HG03103 (cell line): ENCODE data around the gene ACY1.
"Not testable (repeated sequence)": the region's sequence is repeated elsewhere in the genome, so short reads cannot be mapped to it uniquely, and the experiment has no call there.

ENCODE experiments used
- ATAC-seq: cut with Tn5 transposase; IDR thresholded peaks from one replicate; pipeline ENCODE4 v1.9.1; 2021; ENCODE audit warnings: low read depth; ENCODE audit not compliant: unreplicated experiment

ACY1 gene

DNA sequence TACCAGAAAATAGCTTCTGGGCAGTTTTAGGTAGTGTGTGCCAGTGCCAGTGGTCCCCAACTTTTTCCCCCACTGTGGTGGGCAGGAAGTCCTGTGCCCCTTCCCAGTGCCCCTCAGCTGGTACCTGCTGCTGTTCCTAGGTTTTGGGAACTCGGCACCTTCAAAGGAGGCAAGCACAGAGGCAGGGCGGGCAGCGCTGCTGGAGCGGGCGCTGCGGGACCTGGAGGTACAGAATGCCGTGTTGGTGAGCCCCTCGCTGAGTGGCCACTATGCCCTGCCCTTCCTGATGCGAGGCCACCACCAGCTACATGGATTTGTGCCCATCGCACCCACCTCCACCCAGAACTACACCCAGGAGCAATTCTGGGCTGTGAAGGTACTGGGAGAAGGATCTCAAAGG is 3.1 kb upstream of the ACY1 start:
- ATAC-seq = no peak

DNA sequence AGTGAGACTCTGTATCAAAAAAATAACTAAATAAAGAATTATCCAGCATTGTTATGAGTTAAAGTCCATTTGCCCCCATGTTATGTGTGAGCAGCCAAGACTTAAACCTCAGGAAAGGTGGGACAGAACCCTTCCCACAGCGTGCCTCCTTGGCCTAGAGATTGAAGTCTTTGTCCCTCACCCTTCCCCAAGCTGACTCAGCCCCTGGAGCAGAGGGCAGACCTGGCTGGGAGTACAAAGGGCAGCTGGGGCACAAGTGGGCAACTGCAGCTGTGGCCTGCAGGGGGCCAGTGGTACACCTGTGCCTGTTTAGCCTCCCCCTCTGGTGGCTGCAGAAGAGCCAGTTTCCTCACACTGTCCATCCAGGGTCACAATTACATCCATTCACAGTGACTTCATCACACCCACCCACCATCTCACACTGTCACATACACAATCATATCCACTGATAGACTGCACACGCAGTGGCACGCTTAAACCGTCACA is 940 bp upstream of the ACY1 start:
- ATAC-seq = peak; percentile 34

DNA sequence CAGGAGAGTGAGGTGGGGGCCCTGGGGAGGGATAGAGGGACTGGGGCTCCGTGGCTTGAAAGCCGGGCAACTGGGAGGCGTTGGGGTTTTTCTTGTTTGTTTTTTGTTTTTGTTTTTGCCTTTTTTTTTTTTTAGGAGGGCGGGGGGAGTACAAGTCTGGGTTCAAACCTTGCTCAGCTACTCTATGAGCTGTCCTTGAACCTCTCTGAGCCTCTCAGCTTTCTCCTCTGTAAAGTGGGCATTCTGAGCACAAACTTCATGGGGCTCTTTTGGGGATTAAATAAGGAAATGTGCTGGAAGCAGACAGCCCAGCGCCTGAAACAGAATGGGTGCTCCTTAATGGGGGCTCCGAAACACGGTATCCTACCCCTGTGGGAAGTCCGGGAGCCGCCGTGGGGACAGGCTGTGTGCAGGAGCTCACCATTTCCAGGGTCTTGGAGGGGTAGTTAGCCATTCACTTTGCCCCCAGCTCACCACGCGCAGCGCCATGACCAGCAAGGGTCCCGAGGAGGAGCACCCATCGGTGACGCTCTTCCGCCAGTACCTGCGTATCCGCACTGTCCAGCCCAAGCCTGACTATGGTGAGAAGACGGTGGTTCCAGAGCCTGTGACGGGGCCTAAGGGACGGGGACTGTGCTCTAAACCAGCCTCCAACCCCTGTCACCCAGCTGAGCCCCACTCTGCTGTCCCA is 388 bp downstream of the ACY1 start:
- ATAC-seq = no peak

DNA sequence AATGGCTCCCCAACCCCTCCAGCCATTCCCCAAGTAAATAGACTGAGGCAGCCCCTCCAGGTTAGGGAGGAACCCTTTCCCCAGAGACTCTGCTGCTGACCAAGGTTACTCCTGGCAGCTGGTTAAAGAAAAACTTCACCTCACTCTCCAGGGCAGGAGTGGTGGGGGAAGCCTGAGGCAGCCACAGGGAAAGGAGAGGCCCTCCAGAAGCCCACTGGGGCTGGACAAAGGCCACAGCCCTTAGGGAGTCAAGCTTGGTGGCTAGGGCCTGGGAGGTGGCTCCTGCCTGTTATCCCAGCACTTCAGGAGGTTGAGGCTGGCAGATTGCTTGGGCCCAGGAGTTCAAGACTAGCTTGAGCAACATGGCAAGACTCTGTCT is 923 bp downstream of the ACY1 start:
- no peak for ATAC-seq

DNA sequence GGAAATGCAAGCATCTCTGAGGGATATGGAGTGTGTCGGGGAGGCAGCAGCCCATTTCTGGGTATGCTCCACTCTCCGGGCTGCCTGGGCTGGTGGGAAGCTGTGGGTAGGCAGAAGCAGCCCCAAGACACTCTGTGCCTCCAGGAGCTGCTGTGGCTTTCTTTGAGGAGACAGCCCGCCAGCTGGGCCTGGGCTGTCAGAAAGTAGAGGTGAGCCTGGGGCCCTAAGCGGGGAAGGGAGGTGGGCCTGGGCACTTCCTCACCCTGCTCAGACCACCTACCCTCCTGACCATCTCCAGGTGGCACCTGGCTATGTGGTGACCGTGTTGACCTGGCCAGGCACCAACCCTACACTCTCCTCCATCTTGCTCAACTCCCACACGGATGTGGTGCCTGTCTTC is 1.7 kb downstream of the ACY1 start:
- no peak for ATAC-seq

DNA sequence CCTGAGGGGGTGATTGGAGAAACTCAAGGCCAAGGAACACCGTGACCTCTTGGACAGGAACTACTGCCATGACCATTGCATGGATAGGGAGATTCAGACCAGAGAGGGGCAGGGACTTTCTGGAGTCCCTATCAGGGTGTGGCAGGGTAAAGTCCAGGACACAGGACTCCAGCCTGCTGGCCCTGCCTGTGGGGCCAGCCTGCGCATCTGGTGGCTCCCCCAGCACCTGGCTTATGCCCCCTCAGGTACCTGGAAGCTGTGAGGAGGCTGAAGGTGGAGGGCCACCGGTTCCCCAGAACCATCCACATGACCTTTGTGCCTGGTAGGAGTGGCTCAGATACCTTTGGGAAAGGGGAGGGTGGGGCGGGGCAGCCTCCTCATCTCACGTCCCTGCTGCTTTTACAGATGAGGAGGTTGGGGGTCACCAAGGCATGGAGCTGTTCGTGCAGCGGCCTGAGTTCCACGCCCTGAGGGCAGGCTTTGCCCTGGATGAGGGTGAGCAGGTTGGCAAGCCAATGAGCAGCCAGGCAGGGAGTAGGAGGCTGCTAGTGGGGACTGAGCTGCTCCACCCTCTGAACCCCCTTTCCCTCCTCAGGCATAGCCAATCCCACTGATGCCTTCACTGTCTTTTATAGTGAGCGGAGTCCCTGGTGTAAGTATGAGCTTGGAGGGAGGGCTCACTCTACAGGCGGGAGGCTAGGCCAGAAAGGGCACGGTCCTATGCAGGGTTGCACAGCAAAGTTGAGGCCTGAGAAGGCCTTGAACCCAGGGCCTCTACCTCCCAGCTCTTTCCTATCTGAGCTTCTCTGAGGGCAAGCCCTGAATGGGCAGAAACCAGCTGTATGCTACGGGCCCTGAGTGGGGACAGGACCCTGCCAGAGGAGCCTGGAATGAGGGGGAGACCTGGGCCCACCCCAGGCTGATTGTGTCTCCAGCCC is 2.9 kb downstream of the ACY1 start:
- no peak for ATAC-seq

DNA sequence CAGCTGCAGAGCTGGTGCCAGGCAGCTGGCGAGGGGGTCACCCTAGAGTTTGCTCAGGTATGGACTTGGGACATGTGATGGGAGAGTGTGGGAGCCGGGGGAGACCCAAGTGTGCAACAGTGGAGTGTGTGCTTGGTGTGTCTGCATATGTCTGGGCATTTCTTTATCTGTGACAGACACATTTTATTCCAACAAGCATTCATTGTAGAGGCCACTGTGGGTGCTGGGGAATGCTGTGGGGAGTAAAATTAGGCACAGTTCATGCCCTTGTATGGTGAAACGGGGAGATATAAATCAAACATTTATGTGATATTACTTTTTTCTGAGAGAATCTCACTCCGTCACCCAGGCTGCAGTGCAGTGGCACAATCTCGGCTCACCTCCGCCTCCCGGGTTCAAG is 4.2 kb downstream of the ACY1 start:
- ATAC-seq = no peak

DNA sequence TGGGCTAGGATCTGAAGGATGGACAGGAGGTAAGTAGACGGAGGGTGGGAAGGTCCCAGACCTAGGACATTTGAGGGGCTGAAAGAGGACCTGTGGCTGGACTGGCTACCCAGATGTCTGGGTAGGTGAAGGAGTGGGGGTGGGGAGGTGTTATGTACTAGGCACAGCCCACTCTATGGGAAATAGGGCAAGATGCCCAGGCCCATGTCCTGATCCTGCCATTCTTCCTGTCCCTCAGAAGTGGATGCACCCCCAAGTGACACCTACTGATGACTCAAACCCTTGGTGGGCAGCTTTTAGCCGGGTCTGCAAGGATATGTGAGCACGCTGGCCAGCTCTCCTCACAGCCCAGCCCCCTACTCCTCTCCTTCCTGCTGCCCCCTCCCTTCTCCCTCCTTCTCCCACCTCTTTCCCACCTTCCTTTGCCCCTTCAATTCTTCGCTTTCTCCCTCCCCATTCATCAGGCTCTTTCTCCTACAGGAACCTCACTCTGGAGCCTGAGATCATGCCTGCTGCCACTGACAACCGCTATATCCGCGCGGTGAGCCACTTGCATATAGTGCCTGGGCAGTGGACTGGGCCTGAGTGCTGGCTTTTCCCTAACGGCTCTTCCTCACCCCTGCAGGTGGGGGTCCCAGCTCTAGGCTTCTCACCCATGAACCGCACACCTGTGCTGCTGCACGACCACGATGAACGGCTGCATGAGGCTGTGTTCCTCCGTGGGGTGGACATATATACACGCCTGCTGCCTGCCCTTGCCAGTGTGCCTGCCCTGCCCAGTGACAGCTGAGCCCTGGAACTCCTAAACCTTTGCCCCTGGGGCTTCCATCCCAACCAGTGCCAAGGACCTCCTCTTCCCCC is 5.2 kb downstream of the ACY1 start:
- no peak for ATAC-seq

DNA sequence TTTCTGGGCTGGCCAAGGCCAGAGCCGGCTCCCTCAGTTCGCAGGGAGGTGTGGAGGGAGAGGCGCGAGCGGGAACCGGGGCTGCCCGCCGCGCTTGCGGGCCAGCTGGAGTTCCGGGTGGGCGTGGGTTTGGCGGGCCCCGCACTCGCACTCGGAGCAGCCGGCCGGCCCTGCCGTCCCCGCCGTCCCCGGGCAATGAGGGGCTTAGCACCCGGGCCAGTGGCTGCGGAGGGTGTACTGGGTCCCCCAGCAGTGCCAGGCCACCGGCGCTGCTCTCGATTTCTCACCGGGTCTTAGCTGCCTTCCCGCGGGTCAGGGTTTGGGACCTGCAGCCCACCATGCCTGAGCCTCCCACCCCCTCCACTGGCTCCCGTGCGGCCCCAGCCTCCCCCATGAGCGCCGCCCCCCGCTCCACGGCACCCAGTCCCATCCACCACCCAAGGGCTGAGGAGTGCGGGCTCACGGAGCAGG is 7.2 kb downstream of the ACY1 start:
- not testable (repeated sequence) for ATAC-seq

DNA sequence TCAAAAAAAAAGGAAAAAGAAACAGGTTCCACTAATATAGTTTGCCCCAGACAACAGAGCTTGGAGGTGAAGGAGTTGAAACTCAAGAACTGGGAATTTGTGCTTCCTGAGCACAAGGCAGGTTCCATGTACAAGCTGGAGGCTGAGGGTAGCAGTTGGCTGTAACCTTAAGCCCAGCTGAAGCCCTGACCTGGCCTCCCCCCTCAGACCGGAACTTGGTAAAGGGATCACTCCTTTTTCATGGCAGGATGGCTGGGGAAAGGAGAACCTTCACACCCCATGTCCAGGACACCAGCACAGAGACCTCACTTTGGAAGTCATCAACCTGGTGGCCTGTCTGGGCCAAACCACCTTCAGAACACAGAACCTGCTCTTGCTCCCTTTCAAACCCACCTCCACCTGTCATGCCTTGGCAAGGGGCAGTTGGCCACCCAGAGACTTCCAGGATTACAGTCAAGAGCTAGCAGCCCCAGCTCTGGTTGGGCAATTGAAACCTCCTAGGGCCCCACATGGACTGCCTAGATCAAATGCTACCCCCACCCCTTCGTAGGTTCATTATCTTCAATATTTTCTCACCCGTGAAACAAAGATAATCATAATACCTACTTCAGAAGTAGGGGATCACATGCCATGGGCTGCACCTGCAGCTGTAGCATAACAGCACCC is 8.8 kb downstream of the ACY1 start:
- ATAC-seq = no peak

DNA sequence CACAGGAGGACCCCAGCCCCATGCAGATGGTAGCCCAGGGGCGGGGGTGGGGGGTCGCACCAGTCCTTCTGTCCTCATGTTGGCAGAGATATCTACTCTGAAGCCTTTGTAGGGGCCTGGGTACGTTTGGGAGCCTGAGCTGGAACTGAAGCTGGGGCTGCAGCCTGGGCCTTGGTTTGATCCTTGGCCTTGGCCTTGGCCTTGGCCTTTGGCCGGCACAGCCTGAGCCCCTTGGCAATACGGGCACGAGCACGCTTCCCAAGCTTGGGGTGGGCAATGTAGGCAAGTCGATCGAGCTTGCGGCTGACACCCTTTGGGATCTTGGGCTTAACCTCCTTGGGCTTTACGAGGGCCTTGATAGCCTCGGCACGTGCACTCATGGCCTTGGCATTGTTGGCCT is 10.3 kb downstream of the ACY1 start:
- not testable (repeated sequence) for ATAC-seq

DNA sequence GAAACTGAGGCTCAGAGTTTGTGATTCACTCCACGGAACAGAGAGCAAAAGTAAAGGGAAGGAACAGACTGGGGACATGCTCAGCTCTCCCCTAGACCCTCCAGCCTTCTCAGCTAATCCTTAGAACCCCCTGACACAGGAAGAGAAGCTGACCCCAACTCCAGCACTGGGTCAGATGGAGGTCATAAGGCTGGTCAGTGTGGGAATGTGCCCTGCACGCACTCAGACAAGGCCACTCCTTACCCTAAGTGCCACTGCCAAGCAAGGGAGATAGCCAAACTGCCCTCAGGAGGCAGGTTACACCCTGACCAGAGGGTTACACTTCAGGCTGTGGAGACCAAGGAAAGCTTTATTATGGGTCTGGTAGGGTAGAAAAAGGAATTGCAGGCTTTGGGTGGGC is 11.2 kb downstream of the ACY1 start:
- no peak for ATAC-seq

DNA sequence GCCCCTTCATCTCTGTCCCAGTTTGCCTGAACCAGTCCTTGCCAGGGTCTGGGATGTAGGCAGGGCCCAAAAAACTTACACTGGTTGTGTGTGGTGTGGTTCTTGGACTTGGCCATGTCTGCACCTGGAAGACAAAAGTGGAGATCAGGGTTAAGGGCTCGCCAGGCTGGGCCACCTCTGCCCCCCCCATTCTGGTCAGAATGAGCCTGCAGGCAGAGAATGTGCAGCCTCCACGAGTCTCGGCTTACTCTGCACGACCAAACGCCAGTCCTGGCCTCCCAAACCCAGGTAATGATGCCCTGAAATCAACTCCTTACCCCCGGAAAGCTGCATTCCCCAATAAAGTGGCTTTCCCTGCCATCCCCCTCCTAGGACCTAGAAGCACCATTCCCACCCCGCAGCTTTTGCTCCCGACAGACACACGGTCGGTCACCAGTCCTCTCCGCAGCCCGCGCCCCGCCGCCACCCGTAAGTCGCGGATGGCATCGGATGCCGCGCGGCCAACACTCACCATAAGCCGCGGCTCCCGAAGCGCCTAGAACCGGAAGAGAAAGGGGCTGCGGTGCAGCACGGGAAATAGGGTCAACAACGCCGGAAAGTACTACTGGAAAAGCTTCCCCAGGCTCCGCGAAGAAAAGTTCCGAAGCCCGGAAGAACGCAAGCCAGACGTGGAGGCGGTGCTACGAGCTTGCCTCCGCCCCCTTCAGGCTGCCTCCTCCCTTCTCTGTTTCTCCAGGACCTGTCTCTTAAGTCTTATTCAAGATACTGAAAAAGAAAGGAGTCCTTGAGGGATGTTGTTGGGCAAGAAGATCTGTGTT is 12.2 kb downstream of the ACY1 start, which contains the start of gene RPL29:
Gene RPL29 (minus strand): TSS at position 550 of the 818 bp plus-strand sequence. CDS start 434 bp downstream, at position 116.
- ATAC-seq = peak; percentile 81

DNA sequence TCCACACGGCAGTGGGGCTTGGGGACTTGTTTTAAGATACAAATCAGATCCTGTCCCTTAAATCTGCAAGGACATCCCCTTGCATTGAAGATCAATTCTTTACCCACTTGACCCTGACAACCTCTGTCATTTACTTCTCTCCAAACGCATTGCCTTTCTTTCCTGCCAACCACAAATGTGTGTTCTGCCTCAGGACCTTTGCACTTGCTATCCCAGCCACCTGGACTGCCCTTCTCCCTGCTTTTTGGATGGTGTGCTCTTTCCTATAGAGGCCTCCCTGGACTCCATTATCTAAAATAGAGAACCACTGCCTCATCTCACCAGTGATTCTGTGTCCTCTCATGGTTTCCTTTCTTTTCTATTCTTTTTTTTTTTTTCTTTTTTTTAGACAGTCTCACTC is 13.8 kb downstream of the ACY1 start:
- ATAC-seq = no peak

DNA sequence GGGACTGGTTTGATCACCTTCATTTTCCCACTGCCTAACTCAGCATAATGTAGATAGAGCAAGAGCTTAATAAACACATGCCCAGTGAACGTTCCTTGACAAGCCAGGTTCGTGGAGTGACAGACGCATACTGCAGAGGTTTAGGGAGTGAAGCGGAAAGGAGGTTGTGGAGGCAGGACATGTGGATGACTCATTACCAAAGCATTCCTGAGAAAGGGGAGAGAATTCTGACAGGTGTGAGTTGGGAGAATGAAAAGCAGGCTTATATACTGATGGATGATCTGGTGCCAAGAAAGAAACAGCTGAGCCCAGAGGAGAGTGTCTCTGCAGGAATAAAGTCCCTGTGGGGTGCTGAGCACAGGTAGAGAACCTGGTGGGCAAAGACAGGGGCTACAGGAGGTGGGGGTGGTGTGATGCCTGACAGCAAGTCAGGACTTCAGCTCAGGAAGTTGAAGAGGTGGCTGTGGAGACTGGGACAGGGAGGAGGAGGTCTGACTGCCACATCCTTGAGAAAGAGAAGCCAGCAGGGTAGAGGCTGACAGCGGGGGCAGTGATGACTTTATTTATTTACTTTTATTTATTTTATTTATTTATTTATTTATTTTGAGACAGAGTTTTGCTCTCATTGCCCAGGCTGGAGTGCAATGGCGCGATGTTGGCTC is 14.7 kb downstream of the ACY1 start:
- no peak for ATAC-seq

DNA sequence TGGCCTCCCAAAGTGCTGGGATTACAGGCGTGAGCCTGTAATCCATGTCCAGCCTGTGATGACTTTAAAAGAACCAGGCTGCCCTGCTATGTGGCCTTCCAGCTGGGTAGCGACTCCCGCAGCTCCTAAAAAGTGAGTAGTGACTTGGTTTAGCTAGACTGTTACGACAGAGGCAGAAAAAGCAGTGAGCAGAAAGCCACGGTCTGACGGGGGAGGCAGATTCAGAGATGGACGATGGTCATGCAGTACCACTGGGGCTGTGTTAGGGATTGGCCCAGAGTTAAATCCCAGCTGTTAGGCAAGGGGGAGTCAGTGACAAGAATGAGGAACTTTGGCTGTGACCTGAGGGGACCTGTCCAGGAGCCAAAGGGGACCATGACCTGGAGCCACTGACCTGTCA is 15.4 kb downstream of the ACY1 start:
- ATAC-seq = no peak

DNA sequence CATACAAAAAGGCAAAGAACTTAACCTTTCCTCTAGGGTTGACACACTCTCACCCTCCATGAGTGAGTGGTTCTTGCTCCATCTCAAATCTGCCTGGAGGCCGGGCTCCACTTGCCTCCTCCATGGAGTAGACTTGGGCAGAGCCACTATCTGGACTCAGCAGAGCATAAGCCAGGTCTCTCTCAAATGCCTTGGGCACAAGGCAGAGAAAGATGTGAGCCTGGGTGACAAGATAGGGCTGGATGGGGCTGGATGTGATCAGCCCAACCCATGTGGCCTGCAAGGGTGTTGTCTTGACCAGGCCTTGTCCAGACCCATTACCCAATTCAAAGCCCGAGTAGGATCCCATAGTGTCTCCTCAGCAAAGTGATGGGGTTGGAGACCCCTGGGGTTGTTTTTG is 16.5 kb downstream of the ACY1 start:
- no peak for ATAC-seq

DNA sequence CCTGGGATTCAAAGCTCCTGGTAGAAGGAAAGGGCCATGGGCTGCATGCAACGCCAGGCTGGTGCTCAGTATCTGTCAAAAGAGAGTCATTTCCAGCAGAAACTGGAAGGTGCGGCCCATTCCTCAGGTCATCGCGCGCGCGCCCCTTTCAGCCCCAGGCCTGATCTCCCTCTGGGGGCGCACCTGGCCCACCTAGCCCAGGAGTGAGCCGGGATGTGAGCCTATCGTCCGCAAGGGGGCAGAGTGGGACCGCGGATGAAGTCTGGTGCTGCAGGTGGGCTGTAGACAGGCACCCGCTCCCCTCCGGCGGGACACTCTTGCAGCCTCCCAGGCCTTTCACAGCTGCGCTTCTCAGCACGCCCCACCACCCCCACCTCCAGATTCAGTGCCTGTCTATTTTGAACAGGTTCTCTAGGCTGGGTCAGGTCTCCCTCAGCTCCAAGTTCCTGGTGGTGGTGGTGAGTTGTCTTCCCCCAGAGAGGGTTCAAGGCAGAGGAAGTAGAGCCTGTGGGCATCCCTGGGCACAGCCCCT is 18.2 kb downstream of the ACY1 start:
- no peak for ATAC-seq

DNA sequence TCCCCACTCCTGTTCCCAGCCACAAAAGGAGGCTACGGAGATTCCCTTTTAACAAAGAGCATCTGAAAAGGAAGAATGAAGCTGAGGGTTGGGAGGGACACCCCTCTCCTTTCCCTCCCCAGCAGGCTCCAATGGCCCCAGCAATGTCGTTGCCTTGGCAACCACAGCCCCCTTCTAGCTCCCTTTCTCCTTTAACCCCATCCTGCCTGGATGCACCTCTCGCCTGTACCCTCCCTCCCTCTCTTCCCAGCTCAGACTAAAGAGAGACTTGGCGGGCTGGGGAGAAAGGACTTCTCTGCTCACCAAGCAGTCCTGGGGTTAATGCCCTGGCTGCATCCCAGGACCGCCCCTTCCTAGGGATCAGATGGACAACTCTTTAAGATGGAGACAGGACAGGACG is 19.4 kb downstream of the ACY1 start:
- no peak for ATAC-seq
